HG02884 (cell line): ENCODE measurements around the gene FAM156A.
A peak's percentile ranks its signal among the peaks of the same experiment; 100 is the strongest.
"Not testable (repeated sequence)": the region's sequence is repeated elsewhere in the genome, so short reads cannot be mapped to it uniquely, and the experiment has no call there.

ENCODE experiments used
- ATAC-seq: cut with Tn5 transposase; IDR thresholded peaks from one replicate; pipeline ENCODE4 v1.9.1; 2021; ENCODE audit warnings: mild to moderate bottlenecking, moderate library complexity; ENCODE audit not compliant: unreplicated experiment

FAM156A gene

GRCh38 chrX:52967922-52968321 lies 9.6 kb upstream of the FAM156A start:
- ATAC-seq, result not testable (repeated sequence)

GRCh38 chrX:52966993-52967738 lies 8.8 kb upstream of the FAM156A start:
- not testable (repeated sequence) for ATAC-seq

- peak; percentile 19 for ATAC-seq
These were observed 643 bp upstream of the FAM156A start for GRCh38 chrX:52958961-52959360.

- ATAC-seq, result not testable (repeated sequence)
These were observed 8.4 kb downstream of the FAM156A start for GRCh38 chrX:52949884-52950283.

- not testable (repeated sequence) for ATAC-seq
These were observed 9.0 kb downstream of the FAM156A start for GRCh38 chrX:52949325-52949724.

- ATAC-seq, result not testable (repeated sequence)
These were observed 10.1 kb downstream of the FAM156A start for GRCh38 chrX:52948265-52948664.

- ATAC-seq, result not testable (repeated sequence)
These were observed 10.8 kb downstream of the FAM156A start for GRCh38 chrX:52947501-52947900.

GRCh38 chrX:52945838-52946494 lies 12.4 kb downstream of the FAM156A start:
- ATAC-seq, result not testable (repeated sequence)

- not testable (repeated sequence) for ATAC-seq
These were observed 16.6 kb downstream of the FAM156A start for GRCh38 chrX:52941728-52942127.

- ATAC-seq, result not testable (repeated sequence)
These were observed 17.6 kb downstream of the FAM156A start for GRCh38 chrX:52940704-52941103.

GRCh38 chrX:52935470-52935784 lies 22.9 kb downstream of the FAM156A start:
- ATAC-seq, result not testable (repeated sequence)

GRCh38 chrX:52934704-52935469 lies 23.4 kb downstream of the FAM156A start:
- ATAC-seq, result peak; percentile 86

- peak; percentile 20 for ATAC-seq
These were observed 24.2 kb downstream of the FAM156A start for GRCh38 chrX:52933976-52934703.

GRCh38 chrX:52933213-52933612 lies 25.1 kb downstream of the FAM156A start:
- ATAC-seq, result no peak

- not testable (repeated sequence) for ATAC-seq
These were observed 28.1 kb downstream of the FAM156A start for GRCh38 chrX:52930214-52930613.

GRCh38 chrX:52923781-52924241 lies 34.5 kb downstream of the FAM156A start:
- ATAC-seq, result peak; percentile 55

GRCh38 chrX:52914704-52915103 lies 43.6 kb downstream of the FAM156A start:
- ATAC-seq, result not testable (repeated sequence)

- not testable (repeated sequence) for ATAC-seq
These were observed 44.6 kb downstream of the FAM156A start for GRCh38 chrX:52913681-52914080.

- ATAC-seq, result not testable (repeated sequence)
These were observed 48.9 kb downstream of the FAM156A start for GRCh38 chrX:52909313-52909969.

- not testable (repeated sequence) for ATAC-seq
These were observed 50.4 kb downstream of the FAM156A start for GRCh38 chrX:52907900-52908299.
